LNCaP clone FGC (cell line): ENCODE results near the gene TECRL.

Experiments
- DNase-seq: peaks from one replicate; pipeline ENCODE4 v3.0.0-alpha.2; 2011; ENCODE audit warnings: low read depth
- H3K4me3 ChIP-seq: 2 replicates; pipeline ENCODE4 v1.5.1; 2011; ENCODE audit warnings: mild to moderate bottlenecking, low read depth, low read length, control low read depth
- CTCF ChIP-seq: IDR thresholded peaks from 2 replicates; pipeline ENCODE4 v1.5.1; 2012; ENCODE audit warnings: mild to moderate bottlenecking; ENCODE audit not compliant: control insufficient read depth, insufficient read depth; ENCODE audit errors: extremely low read depth

The TECRL gene

GRCh38 chr4:64361399-64361740 lies 47.9 kb downstream of the TECRL start:
- no peak for TF ChIP-seq CTCF
- no peak overlapping the region for H3K4me3 ChIP-seq
- no peak for DNase-seq

GRCh38 chr4:64360664-64361398 lies 48.4 kb downstream of the TECRL start:
- no peak for DNase-seq
- no peak for TF ChIP-seq CTCF
- no peak overlapping the region for H3K4me3 ChIP-seq

- no peak overlapping the region for H3K4me3 ChIP-seq
- no peak for TF ChIP-seq CTCF
- DNase-seq = no peak
These were observed 49.8 kb downstream of the TECRL start for GRCh38 chr4:64359489-64359888.

GRCh38 chr4:64353904-64354303 lies 55.3 kb downstream of the TECRL start:
- TF ChIP-seq CTCF = no peak
- H3K4me3 ChIP-seq = no peak overlapping the region
- DNase-seq = no peak

GRCh38 chr4:64341711-64342110 lies 67.5 kb downstream of the TECRL start:
- no peak for DNase-seq
- no peak for TF ChIP-seq CTCF
- H3K4me3 ChIP-seq = no peak overlapping the region

GRCh38 chr4:64340218-64341110 lies 68.8 kb downstream of the TECRL start:
- TF ChIP-seq CTCF = no peak
- DNase-seq = no peak
- H3K4me3 ChIP-seq = no peak overlapping the region
